Transverse colon (tissue), 4 donors: ENCODE data around the gene SUCLG2. TPM values are rescaled to one million over a fixed set of nuclear protein-coding genes. Genes with fewer than 3 reads are reported as not detected.

Source experiments
- DNase-seq: peaks from one replicate; pipeline ENCODE4 v3.0.0-alpha.2; 2019
- H3K27ac ChIP-seq, 4 donors: fragments of 200-600 bp; sonication (generic); 2 replicates each; pipeline ENCODE4 v1.5.1; 2016 to 2018; ENCODE audit warnings: inconsistent platforms in 4 of 4
- H3K27me3 ChIP-seq: fragments of 200-600 bp; sonication (generic); 2 replicates; pipeline ENCODE4 v1.5.1; 2017; ENCODE audit warnings: inconsistent platforms
- H3K36me3 ChIP-seq, 4 donors: fragments of 200-600 bp; sonication (generic); 2 replicates each; pipeline ENCODE4 v1.5.1; 2017 to 2019; ENCODE audit warnings: inconsistent platforms in 4 of 4
- H3K4me1 ChIP-seq, 4 donors: fragments of 200-600 bp; sonication (generic); 2 replicates each; pipeline ENCODE4 v1.5.1; 2017 to 2020; ENCODE audit warnings: inconsistent platforms in 4 of 4
- H3K4me3 ChIP-seq, 4 donors: fragments of 200-600 bp; sonication (generic); 1 replicate in 1 of 4; 2 replicates in 3 of 4; pipeline versions ENCODE4 v1.5.1 to v1.6.1; 2017 to 2019; ENCODE audit warnings: inconsistent platforms in 4 of 4
- H3K9me3 ChIP-seq, 2 donors: fragments of 200-600 bp; sonication (generic); 2 replicates each; pipeline ENCODE4 v1.5.1; 2017 to 2019; ENCODE audit warnings: inconsistent platforms in 2 of 2
- EP300 ChIP-seq: sonication (generic); formaldehyde crosslinking; IDR thresholded peaks from one replicate; pipeline ENCODE4 v1.6.1; 2017; ENCODE audit warnings: antibody characterized with exemption, low read depth
- POLR2A ChIP-seq: fragments of 450-650 bp; IDR thresholded peaks from one replicate; pipeline ENCODE4 v1.6.1; 2016; ENCODE audit warnings: antibody characterized with exemption, mild to moderate bottlenecking, moderate library complexity
- POLR2AphosphoS5 ChIP-seq, 3 donors: sonication (generic); formaldehyde crosslinking; IDR thresholded peaks; one replicate each; pipeline ENCODE4 v1.6.1; 2016; ENCODE audit warnings: antibody characterized with exemption in 3 of 3
- WGBS, 2 donors: methylation state at CpG; one replicate each; pipeline ENCODE4 v1.1.5; 2018; ENCODE audit warnings: low coverage in 1 of 2; 5-methylcytosine and 5-hydroxymethylcytosine counted together
- in situ Hi-C, 4 donors: fragments of 200-750 bp; cut with MboI; loops; one replicate each; pipeline versions ENCODE4 v1.15.0 to v1.15.1; 2017; ENCODE audit warnings: low sequenced_read_pairs in 3 of 4, low pct_ligation_motif_present in 1 of 4, low pct_unique_long_range_greater_than_20kb in 1 of 4
- intact Hi-C: fragments of 100-400 bp; cut with DNase I; formaldehyde crosslinking; loops from one replicate; pipeline ENCODE4 v1.15.1; 2023; ENCODE audit warnings: low total_unique reads
- total RNA-seq, 4 donors: library from RNA; depleted of rRNA; stranded (reverse); fragments of >200 nt; gene quantifications; one replicate each; pipeline ENCODE4 v1.1.0, GENCODE V29; 2016
- TF ChIP-seq, protein P1 (sequence below), 5 experiments: fragments of 200-600 bp in 3 of 5; fragments of 450-650 bp in 2 of 5; sonication (generic) in 3 of 5; IDR thresholded peaks; 1 replicate in 2 of 5; 2 replicates in 3 of 5; pipeline ENCODE4 v1.5.1; 2016 to 2017; ENCODE audit warnings: antibody characterized with exemption in 5 of 5, inconsistent platforms in 3 of 5, mild to moderate bottlenecking in 2 of 5, moderate library complexity in 1 of 5

Gene SUCLG2
- total RNA-seq, 4 donors from 2014 or later = 59.5 to 269 (median 160) TPM

- no peak for TF ChIP-seq POLR2A
- TF ChIP-seq POLR2AphosphoS5 (IDR thresholded peaks at IDR 0.05) = no peak
- TF ChIP-seq, protein P1, sequence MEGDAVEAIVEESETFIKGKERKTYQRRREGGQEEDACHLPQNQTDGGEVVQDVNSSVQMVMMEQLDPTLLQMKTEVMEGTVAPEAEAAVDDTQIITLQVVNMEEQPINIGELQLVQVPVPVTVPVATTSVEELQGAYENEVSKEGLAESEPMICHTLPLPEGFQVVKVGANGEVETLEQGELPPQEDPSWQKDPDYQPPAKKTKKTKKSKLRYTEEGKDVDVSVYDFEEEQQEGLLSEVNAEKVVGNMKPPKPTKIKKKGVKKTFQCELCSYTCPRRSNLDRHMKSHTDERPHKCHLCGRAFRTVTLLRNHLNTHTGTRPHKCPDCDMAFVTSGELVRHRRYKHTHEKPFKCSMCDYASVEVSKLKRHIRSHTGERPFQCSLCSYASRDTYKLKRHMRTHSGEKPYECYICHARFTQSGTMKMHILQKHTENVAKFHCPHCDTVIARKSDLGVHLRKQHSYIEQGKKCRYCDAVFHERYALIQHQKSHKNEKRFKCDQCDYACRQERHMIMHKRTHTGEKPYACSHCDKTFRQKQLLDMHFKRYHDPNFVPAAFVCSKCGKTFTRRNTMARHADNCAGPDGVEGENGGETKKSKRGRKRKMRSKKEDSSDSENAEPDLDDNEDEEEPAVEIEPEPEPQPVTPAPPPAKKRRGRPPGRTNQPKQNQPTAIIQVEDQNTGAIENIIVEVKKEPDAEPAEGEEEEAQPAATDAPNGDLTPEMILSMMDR (IDR thresholded peaks at IDR 0.05) = no peak
- no peak for TF ChIP-seq EP300
- in situ Hi-C loops = no loop called here
- H3K36me3 ChIP-seq = no peaks in the 10 kb centered on the region
- no peaks in the 10 kb centered on the region for H3K9me3 ChIP-seq
- DNase-seq = no peak
- H3K4me1 ChIP-seq = no peaks in the 10 kb centered on the region
- no peaks in the 10 kb centered on the region for H3K27me3 ChIP-seq
- no peak overlapping the region for H3K27ac ChIP-seq
- H3K4me3 ChIP-seq = no peak overlapping the region
- intact Hi-C loops = no loop called here
Measured at GRCh38 chr3:67349551-67350174, 304.7 kb downstream of the SUCLG2 start.

GRCh38 chr3:67346081-67346480 lies 308.3 kb downstream of the SUCLG2 start:
- Histone ChIP-seq H3K27ac (no peak overlapping the region), H3K9me3 (no peaks in the 10 kb centered on the region), H3K4me3 (no peak overlapping the region), H3K36me3 (no peaks in the 10 kb centered on the region), H3K27me3 (no peaks in the 10 kb centered on the region), H3K4me1 (no peaks in the 10 kb centered on the region)
- intact Hi-C loops (no loop called here), in situ Hi-C loops (no loop called here)
- no peak for DNase-seq
- TF ChIP-seq, protein P1 (IDR thresholded peaks at IDR 0.05) = no peak
- TF ChIP-seq POLR2A (no peak), EP300 (no peak), POLR2AphosphoS5 (IDR thresholded peaks at IDR 0.05) (no peak)

DNA sequence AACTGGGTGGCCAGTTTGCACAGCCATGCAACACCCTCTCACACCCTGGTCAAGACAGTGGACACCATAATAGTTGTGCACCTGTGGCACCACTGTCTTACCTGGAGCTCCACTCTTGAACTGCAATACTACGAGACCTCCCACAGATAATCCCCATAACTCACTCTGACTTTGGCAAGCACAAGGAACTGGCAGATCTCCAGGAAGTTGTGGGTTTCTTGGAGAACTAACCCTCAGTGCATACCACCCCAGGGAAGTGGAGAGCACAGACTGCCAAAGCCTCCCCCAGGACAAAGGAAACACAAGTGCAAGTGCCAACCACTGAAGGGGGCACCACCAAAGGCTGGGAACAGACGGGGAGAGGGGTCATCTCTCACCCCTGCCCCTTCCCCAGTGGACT lies 318.6 kb downstream of the SUCLG2 start:
- DNase-seq = no peak
- Histone ChIP-seq H3K9me3 (peaks cover 3 to 10% of the 10 kb centered on the region in 2 donors), H3K36me3 (no peaks in the 10 kb centered on the region), H3K4me1 (no peaks in the 10 kb centered on the region), H3K27ac (no peak overlapping the region), H3K27me3 (no peaks in the 10 kb centered on the region), H3K4me3 (no peak overlapping the region)
- 63% methylated on average over 2 of the region's 2 CpGs; no CpG with 5 or more reads in 1 of the 2 donors for WGBS, 2 donors
- no peak for TF ChIP-seq EP300
- TF ChIP-seq, protein P1 (IDR thresholded peaks at IDR 0.05) = no peak
- no peak for TF ChIP-seq POLR2A
- no peak for TF ChIP-seq POLR2AphosphoS5 (IDR thresholded peaks at IDR 0.05)
- intact Hi-C loops = no loop called here
- in situ Hi-C loops = no loop called here

DNA sequence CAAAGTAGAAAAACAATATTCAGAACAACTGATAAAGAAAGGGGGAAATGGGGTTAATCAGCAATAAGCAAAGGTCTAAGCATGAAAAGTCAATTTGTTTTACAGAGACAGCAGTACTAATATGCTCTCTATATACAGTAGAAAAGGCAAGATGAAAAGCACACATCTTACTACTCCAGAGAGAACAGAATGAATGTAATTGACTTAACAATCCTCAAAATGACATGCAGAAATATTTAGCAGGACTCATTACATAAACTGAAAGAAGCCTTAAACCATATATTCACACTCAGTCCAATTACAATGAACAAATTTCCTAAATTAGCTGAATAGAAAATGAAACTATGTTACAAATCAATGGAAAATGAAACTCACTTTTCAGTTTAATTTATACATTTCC lies 319.8 kb downstream of the SUCLG2 start:
- no peak overlapping the region for H3K4me3 ChIP-seq
- no peaks in the 10 kb centered on the region for H3K36me3 ChIP-seq
- no peak for TF ChIP-seq EP300
- no peak for TF ChIP-seq POLR2AphosphoS5 (IDR thresholded peaks at IDR 0.05)
- no peak for TF ChIP-seq POLR2A
- TF ChIP-seq, protein P1 (IDR thresholded peaks at IDR 0.05) = no peak
- H3K27me3 ChIP-seq = no peaks in the 10 kb centered on the region
- intact Hi-C loops = no loop called here
- in situ Hi-C loops = no loop called here
- no peak for DNase-seq
- peaks cover 0 to 2% of the 10 kb centered on the region in 2 donors for H3K9me3 ChIP-seq
- H3K27ac ChIP-seq = no peak overlapping the region
- H3K4me1 ChIP-seq = no peaks in the 10 kb centered on the region
